COLO829 (cell line): ENCODE measurements around the gene CCL28.
A peak's percentile ranks its signal among the peaks of the same experiment; 100 is the strongest.
"Not testable (repeated sequence)": the region's sequence is repeated elsewhere in the genome, so short reads cannot be mapped to it uniquely, and the experiment has no call there.

Experiments used
- DNase-seq: peaks from one replicate; pipeline ENCODE4 v3.0.0; 2012; ENCODE audit warnings: low spot score

The CCL28 gene

GRCh38 chr5:43409809-43410271 lies 2.4 kb downstream of the CCL28 start:
- DNase-seq: no peak

GRCh38 chr5:43402524-43403066 lies 9.6 kb downstream of the CCL28 start:
- not testable (repeated sequence) for DNase-seq

- DNase-seq: no peak
These were observed 10.4 kb downstream of the CCL28 start for GRCh38 chr5:43401827-43402226.

- DNase-seq: no peak
These were observed 12.1 kb downstream of the CCL28 start for GRCh38 chr5:43400082-43400481.

- peak; percentile 24 for DNase-seq
These were observed 15.4 kb downstream of the CCL28 start for GRCh38 chr5:43396762-43397304.

- DNase-seq: no peak
These were observed 21.7 kb downstream of the CCL28 start for GRCh38 chr5:43390471-43390870.

GRCh38 chr5:43389679-43390329 lies 22.4 kb downstream of the CCL28 start:
- DNase-seq: peak; percentile 82

GRCh38 chr5:43386960-43387362 lies 25.2 kb downstream of the CCL28 start:
- no peak for DNase-seq

GRCh38 chr5:43376496-43377140 lies 35.6 kb downstream of the CCL28 start:
- no peak for DNase-seq

GRCh38 chr5:43371821-43372220 lies 40.4 kb downstream of the CCL28 start:
- no peak for DNase-seq

GRCh38 chr5:43370352-43370751 lies 41.8 kb downstream of the CCL28 start:
- no peak for DNase-seq

- no peak for DNase-seq
These were observed 42.5 kb downstream of the CCL28 start for GRCh38 chr5:43369651-43370050.

GRCh38 chr5:43367909-43368669 lies 44.1 kb downstream of the CCL28 start:
- DNase-seq: peak; percentile 30

- DNase-seq: no peak
These were observed 44.7 kb downstream of the CCL28 start for GRCh38 chr5:43367453-43367852.

- DNase-seq: not testable (repeated sequence)
These were observed 45.4 kb downstream of the CCL28 start for GRCh38 chr5:43366680-43367246.

GRCh38 chr5:43365155-43365554 lies 47.0 kb downstream of the CCL28 start:
- DNase-seq: not testable (repeated sequence)

- no peak for DNase-seq
These were observed 48.6 kb downstream of the CCL28 start for GRCh38 chr5:43363445-43364152.

GRCh38 chr5:43362725-43363435 lies 49.3 kb downstream of the CCL28 start:
- DNase-seq: no peak

GRCh38 chr5:43358726-43359125 lies 53.5 kb downstream of the CCL28 start:
- no peak for DNase-seq

GRCh38 chr5:43358301-43358700 lies 53.9 kb downstream of the CCL28 start:
- DNase-seq: no peak

GRCh38 chr5:43357878-43358281 lies 54.3 kb downstream of the CCL28 start:
- no peak for DNase-seq
